LHCN-M2 (cell line): ENCODE data around the gene THRA. TPM values are rescaled to one million over a fixed set of nuclear protein-coding genes. Genes with fewer than 3 reads are reported as not detected.
A peak's percentile ranks its signal among the peaks of the same experiment; 100 is the strongest.

ENCODE experiments used
- DNase-seq: peaks from one replicate; pipeline ENCODE4 v3.0.0-alpha.2; 2012; ENCODE audit warnings: low read depth
- total RNA-seq: library from RNA; depleted of rRNA; stranded (reverse); fragments of >200 nt; gene quantifications from 2 replicates; pipeline ENCODE4 v1.2.3, GENCODE V29; 2014

THRA gene
- total RNA-seq, 1 experiment from 2014 or later: 32.5 TPM

DNA sequence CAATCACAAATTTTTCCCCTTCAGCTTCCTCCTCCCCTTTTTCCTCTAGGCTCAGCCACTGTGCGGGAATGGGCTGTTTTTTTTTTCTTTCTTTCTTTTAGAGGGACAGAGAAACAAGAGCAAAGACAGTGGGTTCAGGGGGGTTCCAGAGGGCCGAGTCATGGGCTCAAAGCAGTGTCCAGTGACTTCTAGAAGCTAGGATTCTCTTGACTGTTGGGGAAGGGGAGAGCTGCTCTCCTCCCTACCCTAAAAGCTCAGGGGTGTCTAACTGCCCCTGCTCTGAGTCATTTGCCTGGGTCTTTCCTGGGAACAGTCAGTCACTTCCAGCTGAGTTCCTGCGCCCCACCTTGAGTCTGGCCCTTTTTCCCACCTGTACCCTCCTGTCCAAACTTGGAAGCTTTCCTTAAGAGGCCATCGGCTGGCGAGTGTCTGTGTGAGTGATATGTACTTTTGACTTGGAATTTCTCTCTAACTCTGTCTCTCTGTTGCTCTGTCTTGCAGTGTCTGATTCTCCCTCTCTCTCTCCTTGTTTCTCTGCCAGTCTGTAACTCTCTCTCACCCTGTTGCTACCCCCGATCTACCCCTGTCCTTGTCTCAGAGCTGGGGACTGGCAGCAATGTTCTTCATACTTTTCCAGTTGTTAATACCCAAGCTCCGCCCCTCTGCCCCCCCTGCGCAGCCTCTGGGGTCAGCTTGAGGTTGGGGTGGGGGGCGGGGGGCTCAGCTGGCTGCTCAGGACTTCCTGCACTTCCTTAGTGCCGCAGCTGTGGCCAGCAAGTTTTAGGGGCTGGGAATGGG, 2.4 kb downstream of the THRA start:
- peak; percentile 72 for DNase-seq

GRCh38 chr17:40065769-40066510, 3.2 kb downstream of the THRA start:
- peak; percentile 54 for DNase-seq

- no peak for DNase-seq
Observed at GRCh38 chr17:40067710-40068109, 4.9 kb downstream of the THRA start.

- DNase-seq: peak; percentile 65
Observed at GRCh38 chr17:40068129-40068581, 5.4 kb downstream of the THRA start.

DNA sequence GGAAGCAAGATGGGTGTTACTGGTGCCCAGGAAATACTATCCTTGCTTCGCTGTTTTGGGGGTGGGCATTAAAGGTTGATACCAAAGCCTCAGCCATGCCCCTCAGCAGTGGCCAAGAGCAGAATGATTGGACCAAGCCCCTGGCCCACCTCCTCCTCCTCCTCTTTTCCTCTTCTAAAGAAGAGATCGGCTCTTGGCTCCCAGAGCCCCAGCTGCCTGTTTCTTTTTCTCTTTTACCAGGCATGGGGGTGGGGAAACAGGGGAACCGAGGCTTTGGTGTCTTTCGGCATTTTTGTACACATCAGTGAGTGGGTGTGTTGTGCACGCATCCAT, 5.8 kb downstream of the THRA start:
- DNase-seq: no peak

GRCh38 chr17:40068917-40069750, 6.4 kb downstream of the THRA start:
- peak; percentile 83 for DNase-seq

GRCh38 chr17:40069751-40070708, 7.3 kb downstream of the THRA start:
- peak; percentile 65 for DNase-seq

GRCh38 chr17:40070709-40071312, 8.0 kb downstream of the THRA start:
- DNase-seq: no peak

GRCh38 chr17:40071313-40072039, 8.7 kb downstream of the THRA start:
- peak; percentile 29 for DNase-seq

GRCh38 chr17:40072040-40072734, 9.4 kb downstream of the THRA start:
- DNase-seq: peak; percentile 78

DNA sequence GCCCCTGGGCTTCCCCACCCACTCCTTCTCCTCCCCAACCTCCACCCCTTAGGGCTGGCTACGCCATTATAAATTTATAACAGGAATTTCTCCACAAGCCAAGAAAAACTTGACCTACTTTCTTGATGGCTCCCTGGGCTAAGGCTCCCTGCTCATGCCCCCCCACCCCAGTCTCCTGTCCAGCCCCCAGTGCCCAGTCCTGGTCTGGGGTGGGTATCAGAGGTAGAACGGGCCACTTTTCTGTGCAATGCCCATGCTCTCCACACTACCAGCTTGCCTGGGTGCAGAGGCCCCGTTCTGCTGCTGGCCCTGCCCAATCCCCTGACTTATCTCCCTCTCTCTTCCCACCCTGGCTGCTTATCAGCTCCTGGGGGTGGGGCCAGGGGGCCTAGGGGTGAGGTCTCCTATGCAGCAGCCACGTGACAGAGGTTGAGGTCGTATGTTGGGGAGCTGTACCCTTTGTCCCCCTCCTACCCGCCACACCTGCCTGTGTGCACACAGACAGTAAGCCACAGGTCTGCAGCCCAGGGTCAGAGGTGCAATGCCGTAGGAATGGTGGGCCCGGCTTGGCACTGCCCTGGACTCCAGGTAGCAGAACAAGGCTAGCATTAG, 10.1 kb downstream of the THRA start:
- no peak for DNase-seq

DNA sequence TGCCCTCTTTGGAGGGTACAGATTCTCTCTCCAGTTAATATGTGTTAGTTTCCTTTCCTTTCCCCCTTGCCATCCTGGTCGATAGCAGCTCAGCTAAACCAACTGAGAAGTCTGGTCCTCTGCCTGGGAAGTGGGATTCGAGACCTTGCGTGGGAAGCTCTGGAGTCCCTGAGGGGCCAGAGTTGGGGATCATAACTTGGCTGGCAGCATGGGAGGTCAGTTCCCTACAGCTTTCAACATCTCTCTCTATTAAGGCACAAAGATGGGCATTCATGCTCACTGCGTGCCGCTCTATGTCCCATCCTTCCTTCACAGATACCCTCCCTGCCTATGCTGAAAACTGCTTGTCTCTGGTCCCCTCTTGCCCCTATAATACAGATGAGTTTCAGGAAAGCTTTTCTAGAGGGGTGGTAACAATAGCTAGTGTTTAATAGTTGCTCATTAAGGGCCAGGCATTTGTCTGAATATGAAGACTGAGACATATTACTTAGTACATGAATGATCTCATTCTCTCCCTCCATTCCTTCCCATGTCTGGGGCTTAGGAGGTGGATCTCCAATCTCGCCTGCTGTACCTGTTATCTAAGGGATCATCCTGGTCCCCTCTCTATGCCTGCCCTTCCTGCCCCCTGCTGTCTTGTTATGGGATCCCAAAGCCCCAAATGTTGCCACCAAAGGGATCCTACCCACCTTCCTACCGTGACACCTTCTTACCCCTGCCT, 10.8 kb downstream of the THRA start:
- no peak for DNase-seq

- no peak for DNase-seq
Observed at GRCh38 chr17:40074175-40074512, 11.4 kb downstream of the THRA start.

- no peak for DNase-seq
Observed at GRCh38 chr17:40074871-40075200, 12.1 kb downstream of the THRA start.

DNA sequence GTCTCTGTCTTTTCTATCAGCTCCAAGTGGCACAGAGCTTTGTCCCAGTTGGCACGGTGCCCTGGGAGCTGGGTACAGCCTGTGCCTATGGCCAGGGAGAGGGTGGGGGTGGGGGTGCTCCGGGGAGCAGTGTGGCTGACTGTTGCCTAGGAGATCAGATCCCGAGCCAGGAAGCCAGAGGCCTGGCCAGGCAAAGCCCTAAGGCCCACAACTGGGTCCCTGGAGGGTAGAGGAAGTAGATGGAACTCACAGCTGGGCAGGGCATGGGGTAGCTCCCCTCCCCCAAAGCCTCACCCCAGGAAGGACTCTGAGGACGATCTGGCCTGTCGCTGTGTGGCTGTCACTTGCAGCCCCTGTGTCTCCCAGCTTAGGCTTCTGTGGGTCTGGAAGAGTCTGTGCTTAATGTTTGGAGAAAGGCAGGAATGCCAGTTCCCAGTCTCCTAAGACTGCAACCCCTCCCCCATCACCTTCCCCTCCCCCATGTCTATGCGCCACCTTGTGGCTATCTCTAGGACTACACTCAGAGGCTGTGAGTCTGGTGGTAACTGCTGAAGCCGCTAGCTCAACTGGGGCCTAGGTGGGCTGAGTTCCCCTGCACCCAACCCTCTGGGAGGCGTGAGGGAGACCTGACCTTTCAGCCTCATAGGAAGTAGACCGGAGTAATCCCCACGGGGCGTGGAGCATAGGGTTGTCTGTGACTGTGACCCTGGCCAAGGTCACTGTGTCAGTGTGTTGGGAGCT, 12.6 kb downstream of the THRA start:
- peak; percentile 91 for DNase-seq

DNA sequence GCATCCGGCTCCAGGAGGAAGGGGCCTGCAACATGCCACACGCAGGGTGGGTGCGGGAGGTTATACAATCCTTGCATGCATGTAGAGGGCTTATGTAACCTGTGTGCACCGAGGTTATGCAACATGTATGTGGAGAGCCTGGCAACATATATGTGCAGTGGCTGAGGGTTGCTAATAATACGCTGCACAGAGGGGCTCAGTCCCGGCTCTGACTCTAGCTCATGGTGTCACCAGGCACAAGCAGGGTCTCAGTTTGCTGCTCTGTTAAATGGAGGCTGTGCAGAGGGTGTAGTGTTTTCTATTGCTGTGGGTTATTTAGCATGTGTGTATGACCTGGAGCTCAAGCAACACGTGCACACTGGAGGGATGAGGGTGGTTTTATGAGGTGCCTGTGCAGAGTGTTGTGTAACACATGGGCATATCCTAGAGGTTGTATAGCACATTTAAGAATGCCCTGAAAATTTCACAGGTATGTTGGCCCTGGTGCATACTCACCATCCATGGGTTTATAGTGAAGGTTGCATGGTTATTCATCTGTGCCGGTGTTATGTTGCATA, 13.3 kb downstream of the THRA start:
- no peak for DNase-seq

GRCh38 chr17:40076591-40076990, 13.8 kb downstream of the THRA start:
- DNase-seq: no peak
